Activated CD8-positive, alpha-beta T cell treated with anti-CD3 and anti-CD28 coated beads for 36 hours (primary cell): Measurements from ENCODE around the gene TCFL5. TPM values are rescaled to one million over a fixed set of nuclear protein-coding genes. Genes with fewer than 3 reads are reported as not detected.
A peak's percentile ranks its signal among the peaks of the same experiment; 100 is the strongest.
"Not testable (repeated sequence)": the region's sequence is repeated elsewhere in the genome, so short reads cannot be mapped to it uniquely, and the experiment has no call there.

ENCODE experiments used
- ATAC-seq: fragments of 200-7000 bp; cut with Tn5 transposase; one replicate; pipeline ENCODE4 v1.10.0; 2021; ENCODE audit warnings: mild to moderate bottlenecking, moderate library complexity
- CTCF ChIA-PET: fragments of 350-600 bp; sonication (Branson Sonifier 250); formaldehyde crosslinking; loops from one replicate; lab custom pipeline; 2021; ENCODE audit warnings: antibody characterized with exemption; lab: Charles Lee
- POLR2A ChIA-PET: fragments of 350-600 bp; sonication (Branson Sonifier 250); formaldehyde crosslinking; loops from one replicate; lab custom pipeline; 2021; ENCODE audit warnings: antibody characterized with exemption; lab: Charles Lee
- DNase-seq: peaks from one replicate; pipeline ENCODE4 v3.0.0-alpha.2; 2020
- H3K27ac Mint-ChIP-seq: one replicate; pipeline ENCODE4 v1.8.0; 2021; ENCODE audit warnings: mild to moderate bottlenecking, mixed read lengths
- H3K27me3 Mint-ChIP-seq: one replicate; pipeline ENCODE4 v1.8.0; 2021; ENCODE audit warnings: mixed read lengths
- H3K36me3 Mint-ChIP-seq: one replicate; pipeline ENCODE4 v1.8.0; 2021; ENCODE audit warnings: low read depth, mixed read lengths
- H3K4me1 Mint-ChIP-seq: one replicate; pipeline ENCODE4 v1.8.0; 2021; ENCODE audit warnings: low read depth, mixed read lengths
- H3K4me3 Mint-ChIP-seq: one replicate; pipeline ENCODE4 v1.8.0; 2021; ENCODE audit warnings: mild to moderate bottlenecking, moderate library complexity, mixed read lengths
- H3K9me3 Mint-ChIP-seq: one replicate; pipeline ENCODE4 v1.8.0; 2021; ENCODE audit warnings: mixed read lengths
- CTCF ChIP-seq: fragments of 200-600 bp; IDR thresholded peaks from one replicate; pipeline ENCODE4 v1.8.0; 2022; ENCODE audit warnings: antibody characterized with exemption, mild to moderate bottlenecking
- intact Hi-C: fragments of 100-400 bp; cut with micrococcal nuclease; formaldehyde crosslinking; loops from one replicate; pipeline ENCODE4 v1.10.0; 2022
- total RNA-seq, 2 experiments: library from RNA; stranded (reverse); gene quantifications; one replicate each; pipeline ENCODE4 v1.2.3, GENCODE V29; 2021

Gene TCFL5
- total RNA-seq, 2 experiments from 2014 or later, result 7.5 to 7.6 TPM

- intact Hi-C loops, result no loop called here
- CTCF ChIA-PET, result interaction anchor here (1.0 kb wide), 1 partner anchor 14 kb away, joined by 3 read pairs; no protein-coding TSS in a partner anchor
Observed at GRCh38 chr20:62859721-62860120, 1.9 kb downstream of the TCFL5 start.

GRCh38 chr20:62858058-62858830 lies 3.4 kb downstream of the TCFL5 start:
- H3K27ac Mint-ChIP-seq, result no peak overlapping the region

More at GRCh38 chr20:62859721-62860120, 1.9 kb downstream of the TCFL5 start:
- Mint-ChIP-seq H3K27me3 (no peaks in the 10 kb centered on the region), H3K4me3 (peak overlapping the region; percentile 69), H3K9me3 (no peaks in the 10 kb centered on the region), H3K36me3 (peaks cover 9% of the 10 kb centered on the region), H3K27ac (no peak overlapping the region), H3K4me1 (peaks cover 19% of the 10 kb centered on the region)
- no peak for TF ChIP-seq CTCF
- POLR2A ChIA-PET, result no interaction called here
- DNase-seq, result no peak
- no peak for ATAC-seq

GRCh38 chr20:62856931-62857619 lies 4.5 kb downstream of the TCFL5 start:
- H3K4me3 Mint-ChIP-seq, result no peak overlapping the region
- H3K36me3 Mint-ChIP-seq, result peaks cover 21% of the 10 kb centered on the region
- no peaks in the 10 kb centered on the region for H3K27me3 Mint-ChIP-seq
- DNase-seq (no peak), ATAC-seq (no peak)
- CTCF ChIA-PET, result no interaction called here
- no peak overlapping the region for H3K27ac Mint-ChIP-seq
- intact Hi-C loops, result no loop called here
- H3K4me1 Mint-ChIP-seq, result peaks cover 16% of the 10 kb centered on the region
- no peak for TF ChIP-seq CTCF
- POLR2A ChIA-PET, result no interaction called here
- H3K9me3 Mint-ChIP-seq, result no peaks in the 10 kb centered on the region

More at GRCh38 chr20:62858058-62858830, 3.4 kb downstream of the TCFL5 start:
- peaks cover 14% of the 10 kb centered on the region for H3K36me3 Mint-ChIP-seq
- ChIA-PET POLR2A (no interaction called here), CTCF (no interaction called here)
- no peak for DNase-seq
- TF ChIP-seq CTCF, result no peak
- intact Hi-C loops, result no loop called here
- ATAC-seq, result no peak
- H3K4me3 Mint-ChIP-seq, result no peak overlapping the region
- H3K4me1 Mint-ChIP-seq, result peaks cover 19% of the 10 kb centered on the region
- H3K9me3 Mint-ChIP-seq, result no peaks in the 10 kb centered on the region
- H3K27me3 Mint-ChIP-seq, result no peaks in the 10 kb centered on the region

- ATAC-seq, result no peak
- intact Hi-C loops, result no loop called here
- TF ChIP-seq CTCF, result no peak
- H3K4me1 Mint-ChIP-seq, result peaks cover 9% of the 10 kb centered on the region
- CTCF ChIA-PET, result interaction anchor here (0.9 to 1.6 kb wide), 3 partner anchors 17 to 47 kb away, joined by 3 to 4 read pairs (median 4); no protein-coding TSS in a partner anchor
- H3K27ac Mint-ChIP-seq, result no peak overlapping the region
- H3K36me3 Mint-ChIP-seq, result peaks cover 26% of the 10 kb centered on the region
- no peak for DNase-seq
- H3K4me3 Mint-ChIP-seq, result no peak overlapping the region
- no peaks in the 10 kb centered on the region for H3K27me3 Mint-ChIP-seq
- no peaks in the 10 kb centered on the region for H3K9me3 Mint-ChIP-seq
- POLR2A ChIA-PET, result no interaction called here
Observed at GRCh38 chr20:62855120-62855519, 6.5 kb downstream of the TCFL5 start.

- no peaks in the 10 kb centered on the region for H3K27me3 Mint-ChIP-seq
Observed at GRCh38 chr20:62854121-62854520, 7.5 kb downstream of the TCFL5 start.

GRCh38 chr20:62853304-62853703 lies 8.3 kb downstream of the TCFL5 start:
- H3K4me1 Mint-ChIP-seq, H3K27ac Mint-ChIP-seq, H3K9me3 Mint-ChIP-seq, intact Hi-C loops, POLR2A ChIA-PET, DNase-seq, ATAC-seq, CTCF ChIA-PET, H3K27me3 Mint-ChIP-seq, H3K4me3 Mint-ChIP-seq: not testable (repeated sequence)
- H3K36me3 Mint-ChIP-seq, result peaks cover 28% of the 10 kb centered on the region

More at GRCh38 chr20:62854121-62854520, 7.5 kb downstream of the TCFL5 start:
- ATAC-seq (no peak), DNase-seq (no peak)
- POLR2A ChIA-PET, result interaction anchor here (0.8 kb wide), 1 partner anchor 53 kb away, joined by 3 read pairs; no protein-coding TSS in a partner anchor
- peaks cover 2% of the 10 kb centered on the region for H3K4me1 Mint-ChIP-seq
- peaks cover 28% of the 10 kb centered on the region for H3K36me3 Mint-ChIP-seq
- H3K4me3 Mint-ChIP-seq, result no peak overlapping the region
- no peak overlapping the region for H3K27ac Mint-ChIP-seq
- CTCF ChIA-PET, result interaction anchor here (1.6 kb wide), 1 partner anchor 46 kb away, joined by 4 read pairs; no protein-coding TSS in a partner anchor
- intact Hi-C loops, result no loop called here
- H3K9me3 Mint-ChIP-seq, result no peaks in the 10 kb centered on the region
- TF ChIP-seq CTCF, result no peak
